GM18526 (cell line): ENCODE results near the gene LGALS7B.

Experiments
- POLR2A ChIP-seq: IDR thresholded peaks from 3 replicates; pipeline ENCODE4 v1.6.1; 2011; ENCODE audit not compliant: insufficient read length; ENCODE audit errors: extremely low read depth

The LGALS7B gene

GRCh38 chr19:38838986-38839761 lies 50.2 kb downstream of the LGALS7B start:
- TF ChIP-seq POLR2A, result no peak

GRCh38 chr19:38839816-38840582 lies 51.0 kb downstream of the LGALS7B start:
- no peak for TF ChIP-seq POLR2A

- TF ChIP-seq POLR2A, result no peak
Measured at GRCh38 chr19:38840583-38840968, 51.6 kb downstream of the LGALS7B start.
